Panc1 (cell line): ENCODE measurements around the gene SVIL. TPM values are rescaled to one million over a fixed set of nuclear protein-coding genes. Genes with fewer than 3 reads are reported as not detected.

Source experiments
- ATAC-seq: fragments of 200-7000 bp; cut with Tn5 transposase; 2 replicates; pipeline ENCODE4 v1.9.1; 2020; ENCODE audit warnings: mild to moderate bottlenecking, moderate library complexity
- BruUV-seq: library from RNA; stranded (reverse); fragments of 400-500 nt; replicated peaks from 2 replicates; lab custom pipeline; 2021; lab: Mats Ljungman, UMichigan
- CTCF ChIA-PET: fragments of 300-600 bp; sonication (Branson Sonifier 250); formaldehyde crosslinking; loops from one replicate; lab custom pipeline; 2022; ENCODE audit warnings: antibody characterized with exemption; lab: Charles Lee
- POLR2A ChIA-PET: fragments of 300-600 bp; sonication (Branson Sonifier 250); formaldehyde crosslinking; loops from one replicate; lab custom pipeline; 2022; ENCODE audit warnings: antibody characterized with exemption; lab: Charles Lee
- DNase-seq: peaks from one replicate; pipeline ENCODE4 v3.0.0-alpha.2; 2010; ENCODE audit warnings: low read depth, low spot score
- H3K27ac ChIP-seq: 2 replicates; pipeline ENCODE4 v1.5.1; 2011; ENCODE audit warnings: mild to moderate bottlenecking, low read length, inconsistent platforms
- H3K27me3 ChIP-seq: fragments of 200-500 bp; sonication (Bioruptor generic); 2 replicates; pipeline ENCODE4 v1.6.0; 2014; ENCODE audit warnings: low read length, inconsistent platforms; ENCODE audit not compliant: control insufficient read depth, insufficient read depth
- H3K36me3 ChIP-seq: fragments of 200-500 bp; sonication (Bioruptor generic); 2 replicates; pipeline ENCODE4 v1.5.1; 2014; ENCODE audit warnings: inconsistent platforms, mild to moderate bottlenecking, low read length, moderate library complexity; ENCODE audit not compliant: control insufficient read depth, insufficient read depth
- H3K4me1 ChIP-seq: 2 replicates; pipeline ENCODE4 v1.5.1; 2011; ENCODE audit warnings: inconsistent platforms, mild to moderate bottlenecking, low read length, moderate library complexity; ENCODE audit not compliant: control insufficient read depth, insufficient read depth
- H3K4me3 ChIP-seq, 2 experiments: 2 replicates each; pipeline ENCODE4 v1.5.1; 2011 to 2012; ENCODE audit warnings: low read depth in 2 of 2, low read length in 2 of 2, mild to moderate bottlenecking in 2 of 2, inconsistent platforms in 1 of 2, moderate library complexity in 1 of 2
- H3K9me3 ChIP-seq: fragments of 200-500 bp; sonication (Bioruptor generic); 2 replicates; pipeline ENCODE4 v1.5.1; 2014; ENCODE audit warnings: low read depth, mild to moderate bottlenecking, inconsistent platforms, low read length, moderate library complexity; ENCODE audit not compliant: control insufficient read depth, insufficient read depth
- POLR2AphosphoS5 ChIP-seq: IDR thresholded peaks from 2 replicates; pipeline ENCODE4 v1.6.1; 2012; ENCODE audit warnings: mild to moderate bottlenecking, low read depth, low read length, moderate library complexity
- SIN3A ChIP-seq: IDR thresholded peaks from 2 replicates; pipeline ENCODE4 v1.6.1; 2012; ENCODE audit warnings: low read depth, mild to moderate bottlenecking, low read length, moderate library complexity, borderline replicate concordance; ENCODE audit not compliant: insufficient read depth
- TCF7L2 ChIP-seq: IDR thresholded peaks from 2 replicates; pipeline ENCODE4 v1.6.1; 2011; ENCODE audit warnings: mild to moderate bottlenecking, low read depth, low read length, inconsistent platforms
- in situ Hi-C: cut with HindIII; loops from 2 replicates; pipeline ENCODE4 v1.10.0; 2016; ENCODE audit warnings: low sequenced_read_pairs, low pct_unique_long_range_greater_than_20kb
- intact Hi-C: fragments of 100-400 bp; cut with micrococcal nuclease; formaldehyde crosslinking; loops from one replicate; pipeline ENCODE4 v1.10.0; 2022; ENCODE audit not compliant: unreplicated experiment
- total RNA-seq: library from RNA; stranded (reverse); gene quantifications from one replicate; pipeline ENCODE4 v1.2.1, GENCODE V29; 2021; ENCODE audit not compliant: unreplicated experiment
- TF ChIP-seq, protein P1 (sequence below): fragments of 450-650 bp; IDR thresholded peaks from 2 replicates; pipeline ENCODE4 v1.5.1; 2017; ENCODE audit warnings: mild to moderate bottlenecking
- TF ChIP-seq, protein P2 (sequence below), 2 experiments: IDR thresholded peaks; 2 replicates each; pipeline ENCODE4 v1.6.1; 2011 to 2012; ENCODE audit warnings: low read depth in 2 of 2, control low read depth in 1 of 2, low read length in 1 of 2, mild to moderate bottlenecking in 1 of 2, moderate library complexity in 1 of 2; ENCODE audit not compliant: insufficient read depth in 1 of 2

Gene SVIL
- total RNA-seq, 1 experiment from 2014 or later, result 72.8 TPM

DNA sequence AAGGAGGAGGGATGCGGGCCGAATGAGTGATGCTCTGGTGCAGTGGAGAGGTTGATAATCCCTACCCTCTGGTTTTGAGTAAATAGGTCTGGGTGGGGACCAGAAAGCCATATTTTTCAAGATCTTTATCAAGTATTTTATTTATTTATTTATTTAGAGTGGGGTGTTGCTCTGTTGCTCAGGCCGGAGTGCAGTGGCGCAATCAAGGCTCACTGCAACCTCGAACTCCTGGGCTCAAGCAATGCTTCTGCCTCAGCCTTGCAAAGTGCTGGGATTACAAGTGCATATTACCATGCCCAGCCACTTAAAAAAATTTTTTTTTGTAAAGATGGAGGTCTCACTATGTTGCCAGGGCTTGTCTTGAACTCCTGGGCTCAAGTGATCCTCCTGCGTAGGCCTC, 21.6 kb downstream of the SVIL start:
- intact Hi-C loops (no loop called here), in situ Hi-C loops (no loop called here)
- no peak for DNase-seq
- CTCF ChIA-PET, result no interaction called here
- TF ChIP-seq SIN3A, result no peak
- TF ChIP-seq, protein P1, sequence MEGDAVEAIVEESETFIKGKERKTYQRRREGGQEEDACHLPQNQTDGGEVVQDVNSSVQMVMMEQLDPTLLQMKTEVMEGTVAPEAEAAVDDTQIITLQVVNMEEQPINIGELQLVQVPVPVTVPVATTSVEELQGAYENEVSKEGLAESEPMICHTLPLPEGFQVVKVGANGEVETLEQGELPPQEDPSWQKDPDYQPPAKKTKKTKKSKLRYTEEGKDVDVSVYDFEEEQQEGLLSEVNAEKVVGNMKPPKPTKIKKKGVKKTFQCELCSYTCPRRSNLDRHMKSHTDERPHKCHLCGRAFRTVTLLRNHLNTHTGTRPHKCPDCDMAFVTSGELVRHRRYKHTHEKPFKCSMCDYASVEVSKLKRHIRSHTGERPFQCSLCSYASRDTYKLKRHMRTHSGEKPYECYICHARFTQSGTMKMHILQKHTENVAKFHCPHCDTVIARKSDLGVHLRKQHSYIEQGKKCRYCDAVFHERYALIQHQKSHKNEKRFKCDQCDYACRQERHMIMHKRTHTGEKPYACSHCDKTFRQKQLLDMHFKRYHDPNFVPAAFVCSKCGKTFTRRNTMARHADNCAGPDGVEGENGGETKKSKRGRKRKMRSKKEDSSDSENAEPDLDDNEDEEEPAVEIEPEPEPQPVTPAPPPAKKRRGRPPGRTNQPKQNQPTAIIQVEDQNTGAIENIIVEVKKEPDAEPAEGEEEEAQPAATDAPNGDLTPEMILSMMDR, result no peak
- TF ChIP-seq TCF7L2, result no peak
- TF ChIP-seq, protein P2, sequence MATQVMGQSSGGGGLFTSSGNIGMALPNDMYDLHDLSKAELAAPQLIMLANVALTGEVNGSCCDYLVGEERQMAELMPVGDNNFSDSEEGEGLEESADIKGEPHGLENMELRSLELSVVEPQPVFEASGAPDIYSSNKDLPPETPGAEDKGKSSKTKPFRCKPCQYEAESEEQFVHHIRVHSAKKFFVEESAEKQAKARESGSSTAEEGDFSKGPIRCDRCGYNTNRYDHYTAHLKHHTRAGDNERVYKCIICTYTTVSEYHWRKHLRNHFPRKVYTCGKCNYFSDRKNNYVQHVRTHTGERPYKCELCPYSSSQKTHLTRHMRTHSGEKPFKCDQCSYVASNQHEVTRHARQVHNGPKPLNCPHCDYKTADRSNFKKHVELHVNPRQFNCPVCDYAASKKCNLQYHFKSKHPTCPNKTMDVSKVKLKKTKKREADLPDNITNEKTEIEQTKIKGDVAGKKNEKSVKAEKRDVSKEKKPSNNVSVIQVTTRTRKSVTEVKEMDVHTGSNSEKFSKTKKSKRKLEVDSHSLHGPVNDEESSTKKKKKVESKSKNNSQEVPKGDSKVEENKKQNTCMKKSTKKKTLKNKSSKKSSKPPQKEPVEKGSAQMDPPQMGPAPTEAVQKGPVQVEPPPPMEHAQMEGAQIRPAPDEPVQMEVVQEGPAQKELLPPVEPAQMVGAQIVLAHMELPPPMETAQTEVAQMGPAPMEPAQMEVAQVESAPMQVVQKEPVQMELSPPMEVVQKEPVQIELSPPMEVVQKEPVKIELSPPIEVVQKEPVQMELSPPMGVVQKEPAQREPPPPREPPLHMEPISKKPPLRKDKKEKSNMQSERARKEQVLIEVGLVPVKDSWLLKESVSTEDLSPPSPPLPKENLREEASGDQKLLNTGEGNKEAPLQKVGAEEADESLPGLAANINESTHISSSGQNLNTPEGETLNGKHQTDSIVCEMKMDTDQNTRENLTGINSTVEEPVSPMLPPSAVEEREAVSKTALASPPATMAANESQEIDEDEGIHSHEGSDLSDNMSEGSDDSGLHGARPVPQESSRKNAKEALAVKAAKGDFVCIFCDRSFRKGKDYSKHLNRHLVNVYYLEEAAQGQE (IDR thresholded peaks at IDR 0.05; ENCODE audit: insufficient read depth in 1 of 2, low read depth in 2 of 2, low read length in 1 of 2), result no peak
- TF ChIP-seq POLR2AphosphoS5, result no peak
- POLR2A ChIA-PET, result interaction anchor here (0.6 kb wide), 1 partner anchor 29 kb away, joined by 15 read pairs; no protein-coding TSS in a partner anchor
- Histone ChIP-seq H3K27ac (no peak overlapping the region), H3K36me3 (no peaks in the 10 kb centered on the region), H3K4me3 (no peak overlapping the region), H3K27me3 (no peaks in the 10 kb centered on the region), H3K4me1 (peaks cover 5% of the 10 kb centered on the region), H3K9me3 (no peaks in the 10 kb centered on the region)
- no TSS peak for BruUV-seq
- no peak for ATAC-seq

DNA sequence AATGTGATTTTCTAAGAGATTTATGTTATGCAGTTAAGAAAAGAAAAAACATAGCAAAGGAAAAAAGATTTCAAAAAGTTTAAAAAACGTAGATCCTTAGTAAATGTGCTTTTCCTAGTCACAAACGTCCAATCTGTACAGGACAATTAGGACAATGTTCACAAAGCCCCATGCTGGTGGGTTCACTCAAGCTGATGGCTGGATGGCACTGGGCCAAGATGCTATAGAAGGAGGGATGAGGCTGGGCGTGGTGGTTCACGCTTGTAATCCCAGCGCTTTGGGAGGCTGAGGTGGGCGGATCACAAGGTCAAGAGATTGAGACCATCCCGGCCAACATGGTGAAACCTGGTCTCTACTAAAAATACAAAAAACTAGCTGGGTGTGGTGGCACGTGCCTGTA, 22.1 kb downstream of the SVIL start:
- intact Hi-C loops (no loop called here), in situ Hi-C loops (no loop called here)
- Histone ChIP-seq H3K9me3 (no peaks in the 10 kb centered on the region), H3K27ac (no peak overlapping the region), H3K4me1 (no peaks in the 10 kb centered on the region; the same call in none of the 2 replicates), H3K27me3 (no peaks in the 10 kb centered on the region), H3K4me3 (no peak overlapping the region), H3K36me3 (no peaks in the 10 kb centered on the region)
- DNase-seq (no peak), ATAC-seq (no peak)
- POLR2A ChIA-PET, result interaction anchor here (0.6 kb wide), 1 partner anchor 28 kb away, joined by 15 read pairs; no protein-coding TSS in a partner anchor
- CTCF ChIA-PET, result no interaction called here
- BruUV-seq, result no TSS peak
- TF ChIP-seq SIN3A, result no peak
- TF ChIP-seq, protein P1, result no peak
- TF ChIP-seq, protein P2 (IDR thresholded peaks at IDR 0.05; ENCODE audit: insufficient read depth in 1 of 2, low read depth in 2 of 2, low read length in 1 of 2), result no peak
- no peak for TF ChIP-seq TCF7L2
- TF ChIP-seq POLR2AphosphoS5, result no peak
